GM13976 (cell line): Measurements from ENCODE around the gene LRRTM2.

Source experiments
- DNase-seq: peaks from one replicate; pipeline ENCODE4 v3.0.0; 2012; ENCODE audit warnings: low spot score
- in situ Hi-C: fragments of 300-500 bp; cut with MboI; formaldehyde crosslinking; loops from one replicate; pipeline ENCODE4 v1.12.0; 2022; ENCODE audit warnings: low sequenced_read_pairs, mixed read lengths, inconsistent platforms; ENCODE audit not compliant: unreplicated experiment
- TF ChIP-seq, protein P1 (sequence below): IDR thresholded peaks from 2 replicates; pipeline ENCODE4 v1.5.1; 2012; ENCODE audit warnings: borderline replicate concordance, mild to moderate bottlenecking; ENCODE audit not compliant: insufficient read depth; ENCODE audit errors: extremely low read depth, missing control alignments, control extremely low read depth

LRRTM2 gene

DNA sequence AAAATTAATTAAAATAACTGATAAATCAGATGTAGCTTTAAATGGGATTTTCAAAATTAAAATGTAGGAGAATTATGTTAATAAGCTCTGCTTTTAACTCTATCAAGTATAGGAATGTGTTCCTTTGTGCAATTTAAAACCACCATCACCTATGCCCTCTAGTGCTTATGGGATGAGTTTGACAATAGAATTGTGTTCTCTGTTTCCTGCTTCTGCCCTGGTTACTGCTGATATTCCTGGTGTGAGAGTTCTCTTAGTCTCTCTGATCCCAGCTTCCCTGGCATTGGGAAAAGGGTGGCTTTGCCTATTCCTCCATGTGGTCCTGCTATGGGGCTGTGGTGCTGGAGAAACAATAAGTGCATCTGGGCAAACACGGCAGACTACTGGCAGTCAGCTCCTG, 8.1 kb downstream of the LRRTM2 start:
- in situ Hi-C loops: no loop called here
- TF ChIP-seq, protein P1, sequence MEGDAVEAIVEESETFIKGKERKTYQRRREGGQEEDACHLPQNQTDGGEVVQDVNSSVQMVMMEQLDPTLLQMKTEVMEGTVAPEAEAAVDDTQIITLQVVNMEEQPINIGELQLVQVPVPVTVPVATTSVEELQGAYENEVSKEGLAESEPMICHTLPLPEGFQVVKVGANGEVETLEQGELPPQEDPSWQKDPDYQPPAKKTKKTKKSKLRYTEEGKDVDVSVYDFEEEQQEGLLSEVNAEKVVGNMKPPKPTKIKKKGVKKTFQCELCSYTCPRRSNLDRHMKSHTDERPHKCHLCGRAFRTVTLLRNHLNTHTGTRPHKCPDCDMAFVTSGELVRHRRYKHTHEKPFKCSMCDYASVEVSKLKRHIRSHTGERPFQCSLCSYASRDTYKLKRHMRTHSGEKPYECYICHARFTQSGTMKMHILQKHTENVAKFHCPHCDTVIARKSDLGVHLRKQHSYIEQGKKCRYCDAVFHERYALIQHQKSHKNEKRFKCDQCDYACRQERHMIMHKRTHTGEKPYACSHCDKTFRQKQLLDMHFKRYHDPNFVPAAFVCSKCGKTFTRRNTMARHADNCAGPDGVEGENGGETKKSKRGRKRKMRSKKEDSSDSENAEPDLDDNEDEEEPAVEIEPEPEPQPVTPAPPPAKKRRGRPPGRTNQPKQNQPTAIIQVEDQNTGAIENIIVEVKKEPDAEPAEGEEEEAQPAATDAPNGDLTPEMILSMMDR: no peak
- DNase-seq: no peak

DNA sequence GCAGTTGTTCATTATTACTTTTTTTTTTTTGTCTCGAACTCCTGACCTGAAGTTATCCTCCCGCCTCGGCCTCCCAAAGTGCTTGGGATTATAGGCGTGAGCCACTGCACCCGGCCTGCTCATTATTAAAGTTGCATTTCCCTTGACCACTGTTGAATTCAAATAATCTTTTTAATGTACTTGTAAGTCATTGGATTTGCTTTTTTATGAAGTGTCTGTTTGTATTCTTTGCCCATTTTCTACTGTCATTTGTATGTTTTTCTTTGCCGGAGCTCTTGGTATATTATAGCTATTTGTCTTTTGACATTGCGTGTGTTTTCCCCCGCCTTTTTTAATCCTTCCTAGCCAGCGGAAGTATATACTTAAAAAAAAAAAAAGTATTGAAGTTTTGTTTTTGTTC, 22.0 kb downstream of the LRRTM2 start:
- no peak for DNase-seq
- TF ChIP-seq, protein P1: no peak
- in situ Hi-C loops: no loop called here

DNA sequence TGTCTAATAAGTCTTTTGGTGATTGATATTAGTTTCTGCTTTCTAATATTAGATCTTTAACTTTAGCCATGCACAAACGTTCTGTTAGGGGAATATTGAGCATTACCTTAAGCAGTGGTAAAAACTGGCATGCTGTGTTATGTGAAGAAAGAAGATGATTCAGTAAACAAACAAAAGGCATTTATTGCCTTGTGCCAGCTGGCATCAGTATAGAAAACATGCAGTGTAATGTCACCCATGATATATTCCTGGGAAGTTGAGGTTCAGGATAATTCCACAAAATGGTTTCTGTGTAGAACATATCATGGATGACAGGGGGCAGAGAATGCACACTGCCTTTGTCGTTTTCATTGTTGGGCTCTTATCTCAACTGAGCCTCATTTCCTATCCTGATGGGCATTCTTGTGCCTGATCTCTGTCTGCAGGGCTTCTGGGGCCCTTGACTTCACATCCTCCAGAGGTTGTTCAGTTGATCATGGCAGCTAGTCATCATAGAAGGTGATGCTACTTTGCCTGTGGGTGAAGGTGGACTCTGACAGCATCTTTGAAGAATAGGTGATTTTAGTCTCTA, 24.2 kb downstream of the LRRTM2 start:
- TF ChIP-seq, protein P1: no peak
- in situ Hi-C loops: no loop called here
- no peak for DNase-seq

DNA sequence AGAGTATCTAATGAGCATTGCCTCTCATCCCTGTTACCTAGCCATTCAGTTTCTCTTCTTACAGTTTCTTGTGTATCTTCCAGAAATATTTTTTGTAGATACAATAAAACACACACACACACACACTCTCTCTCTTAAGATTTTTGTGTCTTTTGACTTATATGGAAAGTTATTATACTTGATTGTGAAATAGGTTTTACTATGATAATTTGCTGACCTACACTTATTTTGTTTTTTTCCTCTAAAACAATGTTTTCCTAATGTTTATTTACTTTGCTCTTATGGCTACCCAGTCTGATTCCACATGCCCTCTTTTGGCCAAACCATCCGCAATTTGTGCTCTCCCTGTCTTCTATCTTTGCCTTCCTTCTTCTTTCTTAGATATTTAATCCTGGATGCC, 25.3 kb downstream of the LRRTM2 start:
- in situ Hi-C loops: no loop called here
- no peak for DNase-seq

DNA sequence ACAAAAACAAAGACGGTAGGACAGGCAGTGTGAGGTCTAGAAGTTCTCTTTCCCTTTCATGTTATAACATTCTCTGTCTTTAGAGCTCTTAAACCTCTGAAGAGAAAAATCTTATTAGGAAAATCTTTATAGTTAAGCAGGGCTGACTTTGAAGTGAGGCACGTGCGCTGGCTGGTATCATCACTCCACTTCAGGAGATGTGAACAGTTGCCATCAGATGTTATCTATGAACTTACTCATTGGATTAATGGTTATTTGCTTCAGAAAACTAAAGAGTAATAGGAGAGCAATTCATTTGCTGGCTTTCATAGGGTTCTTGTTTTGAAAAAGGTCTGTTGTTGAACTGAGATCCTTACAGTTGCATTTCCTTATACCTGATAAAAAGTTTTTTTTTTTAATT, 25.7 kb downstream of the LRRTM2 start:
- TF ChIP-seq, protein P1: no peak
- DNase-seq: no peak
- in situ Hi-C loops: no loop called here

More for the DNA sequence above, 25.3 kb downstream of the LRRTM2 start:
- TF ChIP-seq, protein P1: no peak

DNA sequence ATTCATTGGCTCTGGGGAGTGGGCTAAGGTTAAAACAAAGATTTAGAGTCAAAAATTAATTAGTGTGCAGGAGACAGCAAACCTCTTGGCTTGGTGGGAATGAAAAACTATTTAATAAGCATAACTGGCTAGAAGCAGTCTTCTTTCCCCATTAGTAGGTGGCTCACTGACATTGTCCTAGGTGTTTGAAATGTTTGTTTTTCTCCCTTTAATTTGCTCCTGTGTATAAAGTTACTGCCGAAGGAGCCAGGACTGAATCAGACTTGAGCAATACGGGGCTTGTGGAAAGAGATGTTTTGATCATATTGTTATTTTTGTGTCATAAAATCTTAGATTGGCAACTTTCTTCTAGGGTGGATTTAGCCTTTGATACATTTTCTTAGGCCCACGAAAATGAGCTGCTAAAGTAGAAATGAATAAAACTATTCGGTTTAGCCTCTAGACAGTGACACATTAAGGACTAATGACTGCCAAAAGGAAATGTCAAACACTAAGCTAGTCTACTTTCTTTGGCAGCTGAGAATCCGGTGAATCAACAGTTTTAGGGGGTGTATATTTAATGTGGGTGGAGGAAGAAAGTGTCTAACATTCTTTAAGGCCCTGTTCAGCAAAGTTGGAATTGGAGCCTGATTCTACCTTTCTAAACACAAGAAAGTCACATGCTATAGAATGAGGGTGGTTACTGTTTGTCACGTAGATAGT, 30.2 kb downstream of the LRRTM2 start:
- TF ChIP-seq, protein P1: no peak
- in situ Hi-C loops: no loop called here
- no peak for DNase-seq
